ENCODE results near the gene EMILIN2. TPM values are rescaled to one million over a fixed set of nuclear protein-coding genes. Genes with fewer than 3 reads are reported as not detected.
"Not testable (repeated sequence)": the region's sequence is repeated elsewhere in the genome, so short reads cannot be mapped to it uniquely, and the experiment has no call there.

EMILIN2 gene
- total RNA-seq, 1 experiment from 2014 or later, result 0.17 TPM

DNA sequence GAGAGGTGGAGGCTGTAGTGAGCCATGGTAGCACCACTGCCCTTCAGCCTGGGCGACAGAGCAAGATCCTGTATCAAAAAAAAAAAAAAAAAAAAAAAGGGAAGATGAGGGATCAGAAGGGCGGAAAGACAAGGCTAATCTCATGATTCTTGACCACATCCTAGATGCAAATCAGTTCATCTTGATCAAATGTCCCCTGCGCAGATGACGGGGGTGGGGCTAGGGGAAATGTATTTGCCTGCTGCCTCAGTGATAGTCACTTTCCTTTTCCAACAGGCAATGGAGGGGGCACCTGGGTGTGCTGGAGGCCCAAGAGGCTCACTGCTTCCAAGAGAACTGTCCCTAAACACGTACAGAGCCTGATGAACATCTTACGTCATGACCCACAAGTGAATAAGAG, 3.7 kb upstream of the EMILIN2 start:
- no peak for DNase-seq (ENCODE audit: extremely low read depth, low read depth)

DNA sequence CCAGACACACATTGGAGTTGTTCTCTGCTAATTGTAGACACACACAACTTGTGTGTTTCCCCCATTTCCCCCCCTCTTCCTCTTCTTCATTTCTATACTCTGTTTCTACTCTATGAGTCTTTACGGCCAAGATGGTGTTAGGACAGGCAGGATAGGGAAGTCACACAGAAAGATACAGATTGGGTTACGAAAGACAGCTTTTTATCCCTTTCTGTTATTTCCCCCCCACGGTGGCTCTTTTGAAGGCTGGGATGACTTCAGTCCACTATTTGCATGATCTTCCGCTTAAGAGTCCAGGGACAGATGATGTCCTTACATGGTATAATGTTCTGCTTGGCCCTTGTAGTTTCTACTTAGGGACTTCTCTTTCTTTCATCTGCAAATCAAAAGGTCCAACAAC, 1.6 kb upstream of the EMILIN2 start:
- no peak for DNase-seq (ENCODE audit: extremely low read depth, low read depth)

DNA sequence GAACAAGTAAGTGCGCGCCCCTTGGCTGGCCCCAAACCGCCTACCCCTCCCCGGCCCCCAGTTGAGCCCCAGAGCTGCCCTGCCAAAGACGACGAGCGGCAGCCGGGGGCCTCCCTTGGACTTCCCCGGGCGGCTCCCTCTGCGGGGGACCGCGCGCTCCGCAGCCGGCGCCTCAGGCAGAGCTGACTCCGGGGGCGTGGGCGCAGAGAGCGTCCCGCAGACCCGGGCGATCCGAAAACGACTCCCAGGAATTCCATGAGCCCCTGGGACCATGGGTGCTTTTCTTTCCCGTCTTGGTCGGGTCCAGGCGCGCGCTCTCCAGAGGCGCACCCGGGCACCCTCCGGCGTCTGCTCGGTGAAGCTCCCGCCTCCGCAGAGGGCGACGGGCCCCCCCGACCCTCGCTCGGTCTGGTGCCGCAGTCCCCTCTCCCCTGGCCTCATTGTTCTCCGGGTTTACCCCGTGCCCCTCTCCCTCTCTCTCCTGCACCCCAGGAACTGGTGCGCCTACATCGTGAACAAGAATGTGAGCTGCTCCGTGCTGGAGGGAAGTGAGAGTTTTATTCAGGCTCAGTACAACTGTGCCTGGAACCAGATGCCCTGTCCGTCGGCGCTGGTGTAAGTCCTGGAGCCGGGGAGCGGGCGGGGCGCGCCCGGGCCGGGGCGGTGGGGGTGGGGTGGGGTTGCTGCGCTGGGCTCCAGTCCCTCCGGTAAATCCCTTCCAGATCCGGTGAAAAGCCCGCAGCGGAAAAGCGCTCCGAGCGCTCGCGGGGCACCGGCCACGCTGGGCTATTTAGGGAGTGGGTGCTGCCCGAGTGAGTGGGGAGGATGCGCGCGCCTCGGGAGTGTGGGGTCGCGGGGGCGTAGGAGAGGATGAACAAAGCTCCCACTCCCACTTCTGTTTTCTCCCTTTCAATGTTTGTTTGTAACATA, 776 bp downstream of the EMILIN2 start:
- no peak for DNase-seq (ENCODE audit: extremely low read depth, low read depth)

DNA sequence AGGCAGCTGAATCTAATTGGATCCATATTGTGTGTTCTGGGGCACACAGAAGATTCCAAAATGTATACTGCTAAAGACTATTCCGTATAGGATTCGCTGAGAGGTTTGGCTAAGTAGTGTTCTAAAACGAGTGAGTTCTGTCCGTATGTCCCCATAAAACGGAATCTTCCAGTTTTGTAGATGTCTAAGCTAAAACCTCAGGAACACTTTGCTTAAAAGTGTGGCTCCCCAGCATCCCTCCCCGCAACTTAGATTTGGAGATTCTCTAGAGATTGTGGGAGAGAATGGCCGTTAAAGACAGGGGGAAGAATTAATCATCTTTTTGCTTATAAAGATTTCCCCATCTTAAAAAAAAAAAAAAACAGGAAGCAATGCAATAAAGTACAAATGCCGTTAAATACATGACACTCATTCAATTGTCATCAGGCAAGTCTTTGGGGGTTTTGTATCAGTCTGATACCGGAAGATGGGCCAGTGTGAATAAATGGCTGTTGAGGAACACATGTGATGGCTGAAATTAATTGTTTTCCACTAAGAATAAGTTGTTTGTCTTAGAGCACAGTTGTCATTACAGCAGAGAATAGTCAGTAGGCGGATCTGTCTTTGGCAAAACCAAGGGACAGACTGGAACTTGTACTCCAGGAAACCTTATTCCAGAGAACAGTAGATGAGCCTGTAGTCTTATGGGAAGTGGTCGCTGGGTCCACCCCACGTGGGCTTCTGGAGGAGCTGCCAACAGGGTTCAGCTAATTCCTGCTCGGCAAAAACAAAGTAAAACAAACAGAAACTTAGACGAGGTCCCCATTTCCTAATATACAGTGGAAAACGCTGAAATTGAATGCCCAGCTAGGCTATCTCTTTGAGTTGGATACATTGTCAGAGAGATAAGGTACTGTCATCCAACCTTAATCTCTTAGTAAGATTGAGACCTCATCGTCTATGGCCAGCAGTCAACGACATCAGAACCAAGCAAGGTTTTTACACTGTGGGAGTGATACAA, 1.7 kb downstream of the EMILIN2 start:
- no peak for DNase-seq (ENCODE audit: extremely low read depth, low read depth)

DNA sequence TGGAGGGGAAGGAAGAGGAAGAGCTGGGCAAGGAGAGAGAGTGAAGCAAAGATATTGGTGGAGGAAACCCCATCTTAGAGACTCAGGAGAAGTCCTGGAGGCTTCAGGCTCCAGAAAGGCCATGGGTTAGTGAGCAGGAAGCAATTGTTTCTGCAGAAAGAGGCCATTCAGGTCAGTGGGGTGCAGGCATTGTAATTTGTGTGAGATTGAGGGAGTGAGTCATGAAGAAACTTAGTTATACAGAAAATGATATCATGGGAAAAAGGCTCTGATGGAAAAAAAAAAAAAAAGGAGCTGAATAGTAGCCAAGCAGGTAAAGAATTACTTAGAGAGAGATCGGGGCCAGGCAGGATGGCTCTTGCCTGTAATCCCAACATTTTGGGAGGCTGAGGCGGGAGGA, 4.0 kb downstream of the EMILIN2 start:
- DNase-seq (ENCODE audit: extremely low read depth, low read depth), result no peak

DNA sequence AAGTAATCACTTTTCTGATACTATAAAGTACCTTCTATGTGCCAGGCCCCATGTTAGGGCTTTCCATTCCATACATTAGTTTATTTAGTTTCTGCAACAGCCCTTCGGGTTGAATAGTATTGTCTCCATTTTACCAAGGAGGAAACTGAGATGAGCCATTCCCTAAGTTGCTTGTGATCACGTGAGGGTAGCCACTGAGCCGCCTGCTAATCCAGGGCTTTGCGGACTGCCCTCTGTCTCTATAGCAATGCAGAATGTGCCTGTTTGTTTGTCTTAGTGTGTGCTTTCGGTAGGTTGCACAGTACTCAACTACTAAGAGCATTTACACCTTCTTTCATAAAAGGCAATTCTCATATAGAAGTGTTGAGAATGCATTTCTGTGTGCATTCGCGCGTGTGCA, 5.0 kb downstream of the EMILIN2 start:
- DNase-seq (ENCODE audit: extremely low read depth, low read depth), result no peak

DNA sequence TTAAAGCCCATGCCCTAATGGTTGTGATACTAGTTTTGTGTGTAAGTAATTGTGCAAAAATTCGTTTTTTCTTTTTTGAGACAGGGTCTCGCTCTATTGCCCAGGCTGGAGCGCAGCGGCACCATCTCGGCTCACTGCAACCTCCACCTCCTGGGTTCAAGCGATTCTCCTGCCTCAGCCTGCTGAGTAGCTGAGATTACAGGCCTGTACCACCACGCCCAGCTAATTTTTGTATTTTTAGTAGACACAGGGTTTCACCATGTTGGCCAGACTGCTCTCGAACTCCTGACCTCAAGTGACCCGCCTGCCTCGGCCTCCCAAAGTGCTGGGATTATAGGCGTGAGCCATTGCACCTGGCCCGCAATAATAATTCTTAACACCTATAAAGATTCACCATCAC, 5.7 kb downstream of the EMILIN2 start:
- not testable (repeated sequence) for DNase-seq (ENCODE audit: extremely low read depth, low read depth)

DNA sequence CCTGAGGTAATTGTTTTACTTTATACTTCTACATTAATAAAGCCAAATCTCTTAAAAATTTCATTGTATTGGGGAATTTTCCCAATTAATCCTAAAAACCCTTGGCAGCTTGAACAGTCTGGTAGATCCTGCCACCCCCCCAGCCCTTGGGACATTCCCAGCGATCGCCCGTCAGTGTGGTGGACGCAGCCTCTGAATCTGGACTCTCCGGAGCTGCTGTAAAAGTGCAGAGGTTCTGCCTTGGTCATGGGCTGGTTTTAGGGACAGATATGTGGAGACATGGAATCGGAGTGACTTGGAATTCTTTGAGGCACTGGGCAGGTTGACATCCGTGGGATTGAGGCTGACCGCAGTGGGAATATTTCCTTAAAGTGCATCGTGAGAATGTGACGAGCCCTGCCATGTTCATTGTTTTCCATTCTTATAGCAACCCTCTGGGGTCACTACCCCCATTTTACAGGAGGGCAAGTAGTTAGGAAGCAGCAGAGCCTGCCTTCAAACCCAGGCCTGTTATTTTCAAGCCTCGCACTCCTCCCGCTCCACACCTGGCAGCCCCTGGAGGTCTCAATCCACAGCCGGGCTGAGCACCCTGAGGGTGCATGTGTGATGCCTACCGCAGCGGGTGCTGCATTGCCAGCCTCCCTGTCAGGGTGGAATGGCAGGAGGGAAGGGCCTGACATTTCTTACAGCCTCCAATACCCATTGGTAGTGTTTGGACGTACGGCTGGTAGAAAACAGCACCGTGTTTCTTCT, 6.5 kb downstream of the EMILIN2 start:
- DNase-seq (ENCODE audit: extremely low read depth, low read depth), result no peak

DNA sequence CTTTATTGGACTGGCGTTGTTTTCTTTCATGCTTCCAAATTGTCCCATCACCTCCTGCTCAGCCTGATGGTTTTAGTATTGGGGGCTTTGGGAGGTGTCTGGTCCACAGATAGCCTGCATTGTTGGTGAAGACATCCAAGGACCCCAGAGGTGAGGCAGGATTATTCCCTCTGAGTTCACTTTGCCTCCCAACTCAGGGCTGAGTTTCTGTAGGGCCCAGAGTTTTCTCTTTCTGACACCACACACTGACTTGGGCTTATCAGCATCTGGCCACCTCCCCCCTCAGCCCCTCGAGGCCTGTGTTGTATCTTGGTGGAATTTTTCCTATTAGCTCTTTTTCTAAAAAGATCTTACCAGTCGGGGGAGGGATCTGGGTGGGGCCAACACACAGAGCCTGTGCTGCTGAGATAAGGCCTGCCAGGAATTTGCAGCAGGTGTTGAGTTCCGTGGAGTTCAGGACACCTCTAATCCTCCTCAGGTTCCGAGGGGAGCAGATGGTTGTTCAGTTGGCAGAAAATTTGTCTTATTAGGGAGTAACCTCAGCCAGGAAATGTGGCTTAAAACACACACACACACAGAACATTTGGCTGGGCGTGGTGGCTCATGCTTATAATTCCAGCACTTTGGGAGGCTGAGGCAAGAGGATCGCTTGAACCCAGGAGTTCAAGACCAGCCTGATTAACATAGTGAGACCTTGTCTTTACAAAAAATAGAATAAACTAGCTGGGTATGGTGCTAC, 7.3 kb downstream of the EMILIN2 start:
- no peak for DNase-seq (ENCODE audit: extremely low read depth, low read depth)

DNA sequence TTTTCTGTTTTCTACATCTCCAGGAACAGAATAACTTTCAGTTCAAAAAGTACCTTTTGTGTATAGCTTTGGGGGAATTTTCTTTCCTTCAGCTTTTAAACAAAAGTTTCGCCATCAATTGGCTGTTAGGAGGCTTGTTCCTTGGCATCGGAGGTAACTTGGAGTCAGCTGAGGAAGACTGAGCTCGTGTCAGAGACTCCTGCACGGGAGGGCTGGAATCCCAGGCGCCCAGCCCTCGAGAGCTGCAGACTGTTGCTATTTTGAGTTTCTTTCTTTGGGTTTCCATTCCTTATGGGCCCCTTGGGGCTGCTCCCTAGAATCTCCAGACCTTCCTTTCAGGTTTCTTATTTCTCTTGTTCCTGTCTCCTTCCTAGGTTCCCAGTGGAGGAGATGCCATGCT, 8.1 kb downstream of the EMILIN2 start:
- no peak for DNase-seq (ENCODE audit: extremely low read depth, low read depth)

DNA sequence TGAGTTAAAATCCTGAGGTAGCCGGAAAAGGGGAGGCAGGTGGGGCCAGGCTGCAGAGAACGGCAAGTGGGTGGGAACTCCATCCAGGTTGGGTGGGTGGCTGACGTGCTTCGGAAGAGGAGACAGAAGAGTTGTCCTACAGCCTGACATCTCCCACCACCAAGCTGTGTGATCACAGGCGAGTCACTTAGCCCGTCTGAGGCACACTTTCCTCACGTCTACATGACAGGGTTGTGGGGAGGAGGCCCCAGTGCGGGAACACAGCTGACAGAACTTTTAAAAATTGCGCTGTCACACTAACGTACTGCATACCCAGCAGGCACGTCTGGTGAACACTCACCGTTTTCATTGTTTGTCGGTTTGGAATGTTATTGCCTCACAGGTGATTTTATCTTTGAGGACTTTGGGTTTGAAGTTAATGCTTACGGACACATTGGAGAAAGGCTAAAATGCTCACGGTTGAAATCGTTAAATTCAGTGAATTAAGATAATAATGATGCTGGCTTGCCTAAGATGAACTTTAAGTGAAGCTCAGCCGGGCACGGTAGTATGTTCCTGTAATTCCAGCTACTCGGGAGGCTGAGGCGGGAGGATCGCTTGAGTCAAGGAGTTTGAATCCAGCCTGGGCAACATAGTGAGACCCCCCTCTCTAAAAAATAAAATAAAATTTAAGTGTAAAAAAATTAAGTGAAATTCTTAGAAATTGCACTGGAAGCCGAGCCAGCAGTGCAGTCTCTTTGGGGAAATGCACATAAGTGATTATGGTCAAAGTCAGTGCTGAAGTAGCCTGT, 8.9 kb downstream of the EMILIN2 start:
- no peak for DNase-seq (ENCODE audit: extremely low read depth, low read depth)

DNA sequence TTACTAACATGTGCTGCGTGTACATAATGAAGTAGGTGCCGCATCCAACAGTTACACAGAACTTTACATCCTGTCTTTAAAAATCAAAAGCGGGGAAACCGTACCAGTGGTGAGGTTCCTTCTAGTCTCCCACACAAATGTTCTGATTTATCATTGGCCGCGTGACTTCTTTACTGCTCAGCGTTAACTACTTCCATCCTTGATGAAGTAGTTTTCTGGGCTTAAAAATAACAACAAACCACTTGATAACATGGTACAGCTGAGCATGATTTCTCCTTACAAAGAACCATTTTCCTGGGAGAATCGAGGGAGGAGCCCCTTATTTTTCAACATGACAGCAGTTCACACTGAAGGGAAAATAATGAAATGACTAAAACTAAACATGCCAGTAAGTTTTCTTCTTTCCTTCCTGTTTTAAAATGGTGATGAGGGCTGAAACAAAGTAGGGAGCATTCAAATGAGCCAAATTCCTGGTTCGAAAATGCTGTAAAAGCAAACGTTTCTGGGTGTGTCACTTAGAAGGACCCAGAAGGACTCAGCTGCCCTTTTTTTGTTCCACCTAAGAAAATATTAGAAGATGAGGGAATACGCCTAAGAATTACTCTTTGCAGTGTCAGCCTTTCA, 9.9 kb downstream of the EMILIN2 start:
- no peak for DNase-seq (ENCODE audit: extremely low read depth, low read depth)

DNA sequence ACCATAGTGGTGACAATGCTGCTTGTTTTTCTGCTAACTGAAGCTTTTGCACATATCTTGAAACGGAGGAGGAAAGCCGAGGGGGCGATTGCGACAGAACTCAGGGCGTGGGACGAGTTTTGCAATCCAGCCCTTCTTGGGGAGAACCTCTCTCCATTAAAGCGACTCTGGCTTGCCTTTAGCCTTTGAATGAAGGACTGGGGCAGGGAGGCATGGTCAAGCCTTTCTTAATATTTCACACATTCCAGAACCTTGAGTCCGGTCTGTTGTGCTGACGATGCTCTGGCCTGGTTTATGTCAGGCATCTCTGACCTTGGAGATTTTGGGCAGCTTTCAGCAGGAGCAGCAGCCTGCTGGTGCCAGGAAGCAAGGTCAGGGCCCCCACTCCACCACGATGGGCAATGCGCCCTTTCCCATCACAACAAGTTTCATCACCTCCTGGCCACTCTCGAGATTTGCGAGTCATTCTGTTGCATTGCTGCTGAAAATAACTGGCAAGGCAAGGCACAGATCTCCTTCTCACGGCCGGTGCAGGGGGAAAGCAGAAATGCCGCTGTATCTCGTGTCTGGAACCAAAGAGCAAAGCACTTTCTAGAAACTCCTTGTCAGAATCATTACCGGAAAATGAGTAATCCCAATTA, 10.8 kb downstream of the EMILIN2 start:
- DNase-seq (ENCODE audit: extremely low read depth, low read depth), result no peak

DNA sequence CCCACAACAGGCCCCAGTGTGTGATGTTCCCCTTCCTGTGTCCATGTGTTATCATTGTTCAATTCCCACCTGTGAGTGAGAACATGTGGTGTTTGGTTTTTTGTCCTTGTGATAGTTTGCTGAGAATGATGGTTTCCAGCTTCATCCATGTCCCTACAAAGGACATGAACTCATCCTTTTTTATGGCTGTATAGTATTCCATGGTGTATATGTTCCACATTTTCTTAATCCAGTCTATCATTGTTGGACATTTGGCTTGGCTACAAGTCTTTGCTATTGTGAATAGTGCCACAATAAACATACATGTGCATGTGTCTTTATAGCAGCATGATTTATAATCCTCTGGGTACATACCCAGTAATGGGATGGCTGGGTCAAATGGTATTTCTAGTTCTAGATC, 13.6 kb downstream of the EMILIN2 start:
- not testable (repeated sequence) for DNase-seq (ENCODE audit: extremely low read depth, low read depth)

DNA sequence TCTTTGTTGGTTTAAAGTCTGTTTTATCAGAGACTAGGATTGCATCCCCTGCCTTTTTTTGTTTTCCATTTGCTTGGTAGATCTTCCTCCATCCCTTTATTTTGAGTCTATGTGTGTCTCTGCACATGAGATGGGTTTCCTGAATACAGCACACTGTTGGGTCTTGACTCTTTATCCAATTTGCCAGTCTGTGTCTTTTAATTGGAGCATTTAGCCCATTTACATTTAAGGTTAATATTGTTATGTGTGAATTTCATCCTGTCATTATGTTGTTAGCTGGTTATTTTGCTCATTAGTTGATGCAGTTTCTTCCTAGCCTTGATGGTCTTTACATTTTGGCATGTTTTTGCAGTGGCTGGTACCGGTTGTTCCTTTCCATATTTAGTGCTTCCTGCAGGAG, 17.2 kb downstream of the EMILIN2 start:
- not testable (repeated sequence) for DNase-seq (ENCODE audit: extremely low read depth, low read depth)

DNA sequence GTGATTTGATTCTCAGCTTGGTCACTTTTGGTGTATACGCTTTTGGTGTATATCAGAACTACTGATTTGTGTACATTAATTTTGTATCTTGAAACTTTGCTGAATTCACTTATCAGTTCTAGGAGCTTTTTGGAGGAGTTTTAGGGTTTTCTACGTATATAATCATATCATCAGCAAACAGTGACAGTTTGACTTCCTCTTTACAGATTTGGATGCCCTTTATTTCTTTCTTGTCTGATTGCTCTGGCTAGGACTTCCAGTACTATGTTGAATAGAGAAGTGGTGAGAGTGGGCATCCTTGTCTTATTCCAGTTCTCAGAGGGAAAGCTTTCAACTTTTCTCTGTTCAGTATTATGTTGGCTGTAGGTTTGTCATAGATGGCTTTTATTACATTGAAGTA, 19.7 kb downstream of the EMILIN2 start:
- not testable (repeated sequence) for DNase-seq (ENCODE audit: extremely low read depth, low read depth)

DNA sequence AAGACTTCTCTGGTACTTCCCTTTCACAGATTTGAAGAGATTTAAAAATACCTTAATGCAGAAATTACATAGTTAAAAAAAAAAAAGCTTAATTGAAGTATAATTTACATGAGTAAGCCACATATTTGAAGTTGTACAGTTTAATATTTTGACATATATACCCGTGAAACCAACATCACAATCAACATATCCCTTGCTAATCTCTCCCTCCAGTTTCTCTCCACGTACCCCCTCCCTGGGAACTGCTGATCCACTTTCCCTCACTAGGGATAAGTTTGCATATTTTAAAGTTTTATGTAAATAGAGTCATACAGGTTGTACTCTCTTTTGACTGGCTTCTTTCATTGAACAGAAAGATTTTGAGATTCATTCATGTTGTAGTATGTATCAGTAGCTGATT, 22.4 kb downstream of the EMILIN2 start:
- DNase-seq (ENCODE audit: extremely low read depth, low read depth), result no peak

DNA sequence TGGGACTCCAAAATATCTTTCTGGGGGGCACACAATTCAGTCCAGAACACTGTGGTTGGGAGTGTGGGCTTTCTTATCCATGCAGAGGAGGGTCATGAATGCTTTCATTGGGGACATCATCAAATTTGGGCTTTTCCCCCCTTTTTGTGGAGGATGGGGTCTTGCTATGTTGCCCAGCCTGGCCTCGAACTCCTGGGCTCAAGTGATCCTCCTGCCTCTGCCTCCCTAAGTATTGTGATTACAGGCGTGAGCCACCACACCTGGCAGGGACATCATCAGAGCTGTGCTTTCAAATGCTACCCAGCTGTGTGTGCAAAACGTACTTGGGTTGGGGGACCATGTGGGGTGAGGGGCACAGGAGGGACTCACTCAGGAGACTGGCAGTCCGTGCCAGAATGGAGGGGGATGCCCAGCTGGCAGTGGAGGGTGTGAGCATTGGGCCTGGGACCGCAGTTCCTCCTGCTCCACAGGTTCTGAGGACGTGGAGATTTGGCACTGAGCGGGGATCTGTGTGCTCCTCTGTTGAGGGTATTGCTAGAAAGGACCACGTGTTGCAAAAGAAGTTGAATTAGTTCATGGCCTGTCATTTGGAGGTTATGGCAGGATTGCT, 24.4 kb downstream of the EMILIN2 start:
- DNase-seq (ENCODE audit: extremely low read depth, low read depth), result no peak

Measured in NCI-H460 (cell line).